ENCODE data around the gene MX1.

The MX1 gene

DNA sequence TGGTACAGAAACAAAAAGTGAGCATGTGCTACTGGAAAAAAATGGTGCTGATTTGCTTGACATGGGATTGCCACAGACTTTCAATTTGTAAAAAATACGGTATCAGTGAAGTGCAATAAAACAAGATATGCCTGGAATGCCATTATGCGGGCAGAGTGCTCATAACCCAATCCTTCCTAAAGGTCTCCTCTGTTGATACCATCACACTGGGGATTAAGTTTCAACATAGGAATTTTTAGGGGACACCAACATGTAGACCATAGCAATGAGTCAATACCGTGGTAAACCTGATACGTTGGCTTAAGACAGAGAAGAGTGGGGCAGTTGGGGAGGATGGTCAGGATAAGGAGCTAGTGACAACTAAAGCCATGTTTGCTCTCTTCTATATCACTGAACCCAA, 20.5 kb downstream of the MX1 start:
- H3K4me3 ChIP-seq (ENCODE audit: low read length): no peak overlapping the region
- no peak for DNase-seq (ENCODE audit: low read depth)
- TF ChIP-seq, protein P1, sequence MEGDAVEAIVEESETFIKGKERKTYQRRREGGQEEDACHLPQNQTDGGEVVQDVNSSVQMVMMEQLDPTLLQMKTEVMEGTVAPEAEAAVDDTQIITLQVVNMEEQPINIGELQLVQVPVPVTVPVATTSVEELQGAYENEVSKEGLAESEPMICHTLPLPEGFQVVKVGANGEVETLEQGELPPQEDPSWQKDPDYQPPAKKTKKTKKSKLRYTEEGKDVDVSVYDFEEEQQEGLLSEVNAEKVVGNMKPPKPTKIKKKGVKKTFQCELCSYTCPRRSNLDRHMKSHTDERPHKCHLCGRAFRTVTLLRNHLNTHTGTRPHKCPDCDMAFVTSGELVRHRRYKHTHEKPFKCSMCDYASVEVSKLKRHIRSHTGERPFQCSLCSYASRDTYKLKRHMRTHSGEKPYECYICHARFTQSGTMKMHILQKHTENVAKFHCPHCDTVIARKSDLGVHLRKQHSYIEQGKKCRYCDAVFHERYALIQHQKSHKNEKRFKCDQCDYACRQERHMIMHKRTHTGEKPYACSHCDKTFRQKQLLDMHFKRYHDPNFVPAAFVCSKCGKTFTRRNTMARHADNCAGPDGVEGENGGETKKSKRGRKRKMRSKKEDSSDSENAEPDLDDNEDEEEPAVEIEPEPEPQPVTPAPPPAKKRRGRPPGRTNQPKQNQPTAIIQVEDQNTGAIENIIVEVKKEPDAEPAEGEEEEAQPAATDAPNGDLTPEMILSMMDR (IDR thresholded peaks at IDR 0.05; ENCODE audit: insufficient read depth, low read depth, low read length, missing control alignments): no peak

DNA sequence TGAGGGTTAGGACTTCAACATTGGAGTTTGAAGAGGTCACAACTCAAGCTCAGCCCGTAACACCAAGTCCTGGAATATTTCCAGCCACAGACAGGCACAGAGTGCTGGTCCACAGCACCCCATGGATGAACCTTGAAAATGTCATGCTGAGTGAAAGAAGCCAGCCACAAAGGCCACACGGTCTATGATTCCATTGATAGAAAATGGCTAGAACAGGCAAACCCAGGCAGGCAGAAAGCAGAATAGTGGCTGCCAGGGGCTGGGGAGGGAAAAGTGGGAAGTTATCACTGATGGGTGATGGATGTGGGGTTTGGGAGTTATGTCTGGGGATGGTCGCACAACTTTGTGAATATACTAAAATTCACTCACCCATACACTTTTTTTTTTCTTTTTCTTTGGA, 21.3 kb downstream of the MX1 start:
- TF ChIP-seq, protein P1 (IDR thresholded peaks at IDR 0.05; ENCODE audit: insufficient read depth, low read depth, low read length, missing control alignments): no peak
- DNase-seq (ENCODE audit: low read depth): no peak
- no peak overlapping the region for H3K4me3 ChIP-seq (ENCODE audit: low read length)

- no peak for DNase-seq (ENCODE audit: low read depth)
- H3K4me3 ChIP-seq (ENCODE audit: low read length): no peak overlapping the region
- TF ChIP-seq, protein P1 (IDR thresholded peaks at IDR 0.05; ENCODE audit: insufficient read depth, low read depth, low read length, missing control alignments): no peak
These were observed 23.6 kb downstream of the MX1 start for GRCh38 chr21:41449613-41450012.

DNA sequence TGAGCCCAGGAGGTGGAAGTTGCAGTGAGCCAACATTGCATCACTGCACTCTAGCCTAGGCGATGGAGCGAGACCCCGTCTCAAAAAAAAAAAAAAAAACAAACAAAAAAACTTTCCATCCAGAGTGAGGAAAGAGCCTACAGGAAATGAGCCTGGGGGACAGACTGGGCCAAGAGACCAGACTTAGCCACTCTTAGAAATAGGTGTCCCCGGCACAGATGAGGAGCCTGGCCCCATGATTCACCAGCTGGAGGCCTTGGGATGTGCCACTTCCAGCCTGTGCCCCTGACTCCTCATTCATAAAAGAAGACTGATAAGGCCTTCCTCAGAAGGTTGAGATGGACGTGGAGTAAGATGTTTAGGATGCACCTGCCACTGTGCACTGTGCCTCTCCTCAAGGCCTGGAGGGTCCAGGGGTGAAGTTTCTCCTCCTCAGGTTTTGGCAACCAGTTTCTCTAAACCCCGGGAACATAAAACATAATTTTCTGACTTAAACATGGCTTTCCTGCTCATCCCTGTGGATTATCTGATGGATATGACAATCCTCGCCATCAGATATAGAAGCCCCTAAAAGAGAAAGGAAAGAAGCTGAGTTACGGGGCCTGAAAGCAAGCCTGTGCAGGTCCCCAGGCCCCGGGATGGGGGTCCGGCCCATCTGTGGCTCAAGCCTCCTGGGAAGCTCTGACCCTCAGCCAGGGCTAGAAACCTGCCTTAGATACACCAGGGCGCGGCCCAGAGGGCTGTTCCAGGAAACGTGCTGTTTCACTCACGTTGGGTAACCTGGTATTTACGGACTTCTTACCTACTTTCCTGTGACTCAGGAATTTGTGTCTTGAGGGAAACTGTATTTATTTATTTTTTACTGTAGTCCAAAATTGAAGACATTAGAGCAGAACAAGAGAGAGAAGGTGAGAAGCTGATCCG, 26.0 kb downstream of the MX1 start:
- H3K4me3 ChIP-seq (ENCODE audit: low read length): no peak overlapping the region
- DNase-seq (ENCODE audit: low read depth): peak; percentile 32
- TF ChIP-seq, protein P1 (IDR thresholded peaks at IDR 0.05; ENCODE audit: insufficient read depth, low read depth, low read length, missing control alignments): no peak

DNA sequence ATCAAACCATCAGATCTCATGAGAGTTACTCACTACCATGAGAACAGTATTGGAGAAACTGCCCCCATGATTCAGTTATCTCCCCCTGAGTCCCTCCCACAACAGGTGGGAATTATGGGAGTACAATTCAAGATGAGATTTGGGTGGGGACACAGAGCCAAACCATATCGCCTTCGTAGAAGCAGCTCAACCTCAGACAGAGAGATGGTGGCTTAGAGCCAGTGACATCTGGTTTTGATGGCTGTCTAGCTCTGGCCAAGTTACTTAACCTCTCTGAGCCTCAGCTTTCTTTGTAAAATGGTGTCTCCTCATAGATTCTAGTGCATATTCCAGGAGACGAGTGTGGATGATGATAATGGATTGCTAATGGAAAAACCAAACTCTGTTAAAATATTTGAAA, 27.2 kb downstream of the MX1 start:
- H3K4me3 ChIP-seq (ENCODE audit: low read length): no peak overlapping the region
- no peak for DNase-seq (ENCODE audit: low read depth)
- TF ChIP-seq, protein P1 (IDR thresholded peaks at IDR 0.05; ENCODE audit: insufficient read depth, low read depth, low read length, missing control alignments): no peak

- DNase-seq (ENCODE audit: low read depth): no peak
- no peak overlapping the region for H3K4me3 ChIP-seq (ENCODE audit: low read length)
These were observed 27.7 kb downstream of the MX1 start for GRCh38 chr21:41453761-41454160.

More at GRCh38 chr21:41453761-41454160, 27.7 kb downstream of the MX1 start:
- TF ChIP-seq, protein P1 (IDR thresholded peaks at IDR 0.05; ENCODE audit: insufficient read depth, low read depth, low read length, missing control alignments): no peak

Data from epithelial cell of esophagus (primary cell).